Tibial nerve (tissue), 4 donors: ENCODE results near the gene DDX60.

ENCODE experiments used
- EP300 ChIP-seq, 2 donors: sonication (generic); formaldehyde crosslinking; IDR thresholded peaks; one replicate each; pipeline ENCODE4 v1.6.1; 2017; ENCODE audit warnings: antibody characterized with exemption in 2 of 2, mild to moderate bottlenecking in 1 of 2
- TF ChIP-seq, protein P1 (sequence below), 5 experiments: fragments of 200-600 bp in 3 of 5; fragments of 450-650 bp in 2 of 5; sonication (generic) in 3 of 5; IDR thresholded peaks; one replicate each; pipeline ENCODE4 v1.5.1; 2016 to 2019; ENCODE audit warnings: antibody characterized with exemption in 5 of 5, mild to moderate bottlenecking in 3 of 5, moderate library complexity in 2 of 5

DNA sequence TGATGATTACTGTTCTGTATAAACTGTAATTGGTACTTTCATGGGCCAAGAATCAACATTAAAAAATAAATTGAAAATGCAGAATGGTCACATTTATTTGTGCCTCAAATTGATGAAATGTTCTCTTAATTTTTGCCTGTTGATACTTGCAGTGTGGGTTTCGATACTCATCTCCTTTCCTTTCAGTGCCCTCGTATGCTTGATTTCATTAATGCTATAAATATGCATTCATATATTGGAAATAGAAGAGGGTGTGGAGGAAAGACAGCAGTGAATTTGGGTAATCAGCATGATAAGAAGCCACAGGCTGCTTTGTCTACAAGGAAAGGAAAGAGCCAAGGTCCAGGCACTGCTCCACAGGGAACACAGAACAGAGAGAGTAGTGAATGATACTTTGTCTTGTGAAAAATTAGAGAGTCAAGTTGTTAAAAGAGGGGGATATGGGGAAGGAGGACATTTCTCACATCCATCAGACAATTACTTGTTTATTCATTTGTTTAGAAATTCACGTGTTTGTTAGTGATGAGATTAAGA lies 1.0 kb upstream of the DDX60 start:
- TF ChIP-seq, protein P1, sequence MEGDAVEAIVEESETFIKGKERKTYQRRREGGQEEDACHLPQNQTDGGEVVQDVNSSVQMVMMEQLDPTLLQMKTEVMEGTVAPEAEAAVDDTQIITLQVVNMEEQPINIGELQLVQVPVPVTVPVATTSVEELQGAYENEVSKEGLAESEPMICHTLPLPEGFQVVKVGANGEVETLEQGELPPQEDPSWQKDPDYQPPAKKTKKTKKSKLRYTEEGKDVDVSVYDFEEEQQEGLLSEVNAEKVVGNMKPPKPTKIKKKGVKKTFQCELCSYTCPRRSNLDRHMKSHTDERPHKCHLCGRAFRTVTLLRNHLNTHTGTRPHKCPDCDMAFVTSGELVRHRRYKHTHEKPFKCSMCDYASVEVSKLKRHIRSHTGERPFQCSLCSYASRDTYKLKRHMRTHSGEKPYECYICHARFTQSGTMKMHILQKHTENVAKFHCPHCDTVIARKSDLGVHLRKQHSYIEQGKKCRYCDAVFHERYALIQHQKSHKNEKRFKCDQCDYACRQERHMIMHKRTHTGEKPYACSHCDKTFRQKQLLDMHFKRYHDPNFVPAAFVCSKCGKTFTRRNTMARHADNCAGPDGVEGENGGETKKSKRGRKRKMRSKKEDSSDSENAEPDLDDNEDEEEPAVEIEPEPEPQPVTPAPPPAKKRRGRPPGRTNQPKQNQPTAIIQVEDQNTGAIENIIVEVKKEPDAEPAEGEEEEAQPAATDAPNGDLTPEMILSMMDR (IDR thresholded peaks at IDR 0.05), result no peak
- TF ChIP-seq EP300 (IDR thresholded peaks at IDR 0.05), result no peak
